Mesenchymal stem cell (in vitro differentiated cells and primary cell): ENCODE measurements around the gene SLC2A4RG.

Source experiments
- DNase-seq: peaks from one replicate; pipeline ENCODE4 v3.0.0-alpha.2; 2013
- H2AFZ ChIP-seq: one replicate; pipeline ENCODE4 v1.6.1; 2013; ENCODE audit warnings: low read depth, mild to moderate bottlenecking, control low read depth, inconsistent platforms, low read length, moderate library complexity
- H2AK5ac ChIP-seq: 2 replicates; pipeline ENCODE4 v1.6.1; 2013; ENCODE audit warnings: low read length, moderate library complexity, mild to moderate bottlenecking, inconsistent platforms; ENCODE audit not compliant: severe bottlenecking
- H2BK120ac ChIP-seq: one replicate; pipeline ENCODE4 v1.6.1; 2013; ENCODE audit warnings: low read depth, mild to moderate bottlenecking, inconsistent platforms, low read length, moderate library complexity
- H2BK12ac ChIP-seq, 2 experiments: one replicate each; pipeline ENCODE4 v1.6.1; 2013; ENCODE audit warnings: inconsistent platforms in 2 of 2, low read length in 2 of 2, mild to moderate bottlenecking in 2 of 2, moderate library complexity in 2 of 2, control low read depth in 1 of 2
- H2BK15ac ChIP-seq: one replicate; pipeline ENCODE4 v1.6.1; 2013; ENCODE audit warnings: mild to moderate bottlenecking, low read depth, inconsistent platforms; ENCODE audit not compliant: poor library complexity, severe bottlenecking
- H2BK5ac ChIP-seq: 2 replicates; pipeline ENCODE4 v1.6.1; 2013; ENCODE audit warnings: low read depth, mild to moderate bottlenecking, low read length, control low read depth, inconsistent platforms; ENCODE audit not compliant: poor library complexity, severe bottlenecking
- H3K14ac ChIP-seq, 2 experiments: one replicate each; pipeline ENCODE4 v1.6.1; 2013; ENCODE audit warnings: inconsistent platforms in 2 of 2, low read length in 2 of 2, control low read depth in 1 of 2, mild to moderate bottlenecking in 1 of 2, moderate library complexity in 1 of 2
- H3K18ac ChIP-seq, 2 experiments: one replicate each; pipeline ENCODE4 v1.6.1; 2013; ENCODE audit warnings: inconsistent platforms in 2 of 2, low read length in 2 of 2, control low read depth in 1 of 2, low read depth in 1 of 2, mild to moderate bottlenecking in 1 of 2
- H3K23ac ChIP-seq, 2 experiments: one replicate each; pipeline ENCODE4 v1.6.1; 2013; ENCODE audit warnings: inconsistent platforms in 2 of 2, low read length in 2 of 2, mild to moderate bottlenecking in 2 of 2, moderate library complexity in 2 of 2, control low read depth in 1 of 2
- H3K27ac ChIP-seq: 2 replicates; pipeline ENCODE4 v1.5.1; 2013; ENCODE audit warnings: mild to moderate bottlenecking, moderate library complexity, low read length, control low read depth, inconsistent platforms; ENCODE audit not compliant: poor library complexity, severe bottlenecking
- H3K27me3 ChIP-seq, 2 experiments: 2 replicates each; pipeline versions ENCODE4 v1.6.1 to v1.7.0; 2013; ENCODE audit warnings: low read length in 2 of 2, mild to moderate bottlenecking in 2 of 2, moderate library complexity in 2 of 2, control low read depth in 1 of 2, inconsistent platforms in 1 of 2; ENCODE audit not compliant: control insufficient read depth in 1 of 2, insufficient read depth in 1 of 2
- H3K36me3 ChIP-seq, 2 experiments: 2 replicates each; pipeline versions ENCODE4 v1.6.1 to v1.7.0; 2013; ENCODE audit warnings: low read length in 2 of 2, control low read depth in 1 of 2, inconsistent platforms in 1 of 2, low read depth in 1 of 2, mild to moderate bottlenecking in 1 of 2; ENCODE audit not compliant: insufficient read depth in 2 of 2, control insufficient read depth in 1 of 2
- H3K4ac ChIP-seq, 2 experiments: one replicate each; pipeline ENCODE4 v1.6.1; 2013; ENCODE audit warnings: inconsistent platforms in 2 of 2, low read length in 2 of 2, mild to moderate bottlenecking in 2 of 2, moderate library complexity in 2 of 2, control low read depth in 1 of 2, low read depth in 1 of 2
- H3K4me1 ChIP-seq: 2 replicates; pipeline ENCODE4 v1.6.1; 2013; ENCODE audit warnings: low read depth, low read length, control low read depth; ENCODE audit not compliant: control insufficient read depth, insufficient read depth
- H3K4me2 ChIP-seq: 2 replicates; pipeline ENCODE4 v1.6.1; 2013; ENCODE audit warnings: low read length, mild to moderate bottlenecking, inconsistent platforms; ENCODE audit not compliant: poor library complexity, severe bottlenecking
- H3K4me3 ChIP-seq, 2 experiments: 2 replicates each; pipeline versions ENCODE4 v1.5.1 to v1.7.0; 2013; ENCODE audit warnings: low read length in 2 of 2, mild to moderate bottlenecking in 2 of 2, control low read depth in 1 of 2, low read depth in 1 of 2; ENCODE audit not compliant: insufficient read depth in 1 of 2
- H3K79me1 ChIP-seq: replicated peaks from 2 replicates; pipeline ENCODE4 v1.6.1; 2013; ENCODE audit warnings: mild to moderate bottlenecking, control low read depth, low read length, inconsistent platforms; ENCODE audit not compliant: poor library complexity, severe bottlenecking
- H3K9ac ChIP-seq: 2 replicates; pipeline ENCODE4 v1.7.0; 2013; ENCODE audit warnings: mild to moderate bottlenecking, low read length, moderate library complexity
- H3K9me3 ChIP-seq: 2 replicates; pipeline ENCODE4 v1.7.0; 2013; ENCODE audit warnings: mild to moderate bottlenecking, low read length; ENCODE audit not compliant: control insufficient read depth
- H4K8ac ChIP-seq: one replicate; pipeline ENCODE4 v1.6.1; 2013; ENCODE audit warnings: inconsistent platforms, mild to moderate bottlenecking, low read length, moderate library complexity
- H4K91ac ChIP-seq: one replicate; pipeline ENCODE4 v1.6.1; 2013; ENCODE audit warnings: mild to moderate bottlenecking, low read length, inconsistent platforms
- WGBS: methylation state at CpG from one replicate; pipeline ENCODE4 v1.1.7; 2013; ENCODE audit warnings: mixed read lengths; 5-methylcytosine and 5-hydroxymethylcytosine counted together

SLC2A4RG gene

DNA sequence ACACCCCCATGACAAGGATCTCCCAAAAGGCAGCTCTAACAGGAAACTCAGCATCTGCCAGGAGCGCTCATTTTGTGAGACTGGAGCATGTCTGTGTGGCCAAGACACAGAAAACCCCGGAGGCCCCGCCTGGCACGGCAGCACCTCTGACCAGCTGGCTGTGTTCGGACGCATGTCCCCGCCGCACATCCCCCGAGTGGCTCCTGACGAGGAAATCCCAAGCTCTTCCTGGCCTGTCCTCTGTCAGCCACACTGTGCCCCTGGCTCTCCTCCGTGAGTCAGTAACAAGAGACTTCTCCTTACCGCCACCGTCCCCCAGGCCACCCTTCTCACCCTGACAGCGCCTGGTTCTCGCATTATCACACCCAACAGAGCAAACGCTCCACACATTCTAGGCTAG, 14.4 kb downstream of the SLC2A4RG start:
- Histone ChIP-seq H3K9me3 (no peaks in the 10 kb centered on the region), H3K4ac (no peak overlapping the region), H3K27me3 (peaks cover 0 to 7% of the 10 kb centered on the region in 2 experiments), H3K23ac (no peak overlapping the region), H4K8ac (peak overlapping the region; percentile 27), H3K4me3 (no peak overlapping the region), H2BK12ac (no peak overlapping the region), H3K79me1 (peaks cover 4% of the 10 kb centered on the region), H2AFZ (no peak overlapping the region), H3K36me3 (peaks cover 0 to 38% of the 10 kb centered on the region in 2 experiments), H2BK120ac (no peak overlapping the region), H4K91ac (no peak overlapping the region), H3K9ac (no peak overlapping the region), H3K14ac (no peak overlapping the region), H3K4me2 (no peak overlapping the region), H2BK15ac (no peak overlapping the region), H3K4me1 (no peaks in the 10 kb centered on the region), H3K18ac (no peak overlapping the region), H2AK5ac (no peak overlapping the region), H3K27ac (no peak overlapping the region), H2BK5ac (no peak overlapping the region)
- 78% methylated on average over 10 of the region's 16 CpGs for WGBS
- DNase-seq: no peak

DNA sequence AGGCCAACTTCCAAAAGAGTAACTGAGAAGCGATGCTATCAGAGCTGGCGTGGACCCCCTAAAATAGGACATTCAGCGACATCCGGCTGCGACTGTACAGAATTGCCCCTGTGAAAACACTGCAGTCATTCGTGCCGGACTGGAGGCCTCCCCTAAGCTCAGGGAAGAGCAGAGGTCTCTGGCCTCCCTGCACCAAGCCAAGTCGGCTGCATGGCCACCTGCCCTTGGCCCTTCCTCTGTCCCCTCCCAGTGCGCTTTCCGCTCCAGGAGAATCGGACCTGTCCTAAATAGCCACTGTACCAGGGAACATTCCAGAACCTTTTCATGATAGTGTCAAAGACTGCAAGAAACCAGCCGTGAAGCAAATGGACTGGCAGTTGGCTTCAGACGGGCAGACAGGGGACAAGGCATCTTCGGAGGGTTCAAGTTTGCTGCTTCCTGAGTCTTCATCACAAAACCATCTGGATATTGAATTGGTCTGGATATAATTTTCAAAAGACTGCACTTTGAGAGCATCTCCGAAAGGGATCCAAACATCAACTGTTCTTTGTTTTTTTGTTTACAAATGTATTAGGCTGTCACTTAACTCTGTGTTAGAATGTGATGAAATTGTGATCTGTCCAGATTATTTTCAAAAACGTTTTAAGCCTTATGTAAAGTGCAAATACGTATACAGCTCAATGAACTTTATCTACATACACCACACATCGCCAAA, 16.5 kb downstream of the SLC2A4RG start:
- 85% methylated on average over 17 of the region's 18 CpGs for WGBS
- Histone ChIP-seq H3K4ac (no peak overlapping the region), H2BK15ac (no peak overlapping the region), H3K14ac (no peak overlapping the region), H4K8ac (no peak overlapping the region), H2BK120ac (no peak overlapping the region), H3K36me3 (peaks cover 0 to 33% of the 10 kb centered on the region in 2 experiments), H3K9me3 (no peaks in the 10 kb centered on the region), H2AK5ac (no peak overlapping the region), H3K4me2 (no peak overlapping the region), H3K4me1 (no peaks in the 10 kb centered on the region), H3K23ac (no peak overlapping the region), H3K18ac (no peak overlapping the region), H3K79me1 (peaks cover 7% of the 10 kb centered on the region), H3K4me3 (no peak overlapping the region), H3K9ac (no peak overlapping the region), H3K27ac (no peak overlapping the region), H2BK12ac (no peak overlapping the region), H2BK5ac (no peak overlapping the region), H3K27me3 (peaks cover 0 to 7% of the 10 kb centered on the region in 2 experiments), H2AFZ (no peak overlapping the region), H4K91ac (no peak overlapping the region)
- no peak for DNase-seq

- H3K4me3 ChIP-seq: no peak overlapping the region
- H3K9ac ChIP-seq: no peak overlapping the region
- no peaks in the 10 kb centered on the region for H3K9me3 ChIP-seq
- no peak overlapping the region for H4K91ac ChIP-seq
- H3K27ac ChIP-seq: no peak overlapping the region
- WGBS: 81% methylated on average over 6 of the region's 8 CpGs
- H3K23ac ChIP-seq: no peak overlapping the region
- H3K36me3 ChIP-seq: peaks cover 0 to 30% of the 10 kb centered on the region in 2 experiments
- no peaks in the 10 kb centered on the region for H3K4me1 ChIP-seq
- no peak overlapping the region for H2AK5ac ChIP-seq
- H2BK15ac ChIP-seq: no peak overlapping the region
- H2AFZ ChIP-seq: no peak overlapping the region
- peaks cover 7% of the 10 kb centered on the region for H3K79me1 ChIP-seq
- H4K8ac ChIP-seq: no peak overlapping the region
- H3K4ac ChIP-seq: no peak overlapping the region
- H3K14ac ChIP-seq: peak overlapping the region in 1 of 2 experiments; percentile 74
- H3K27me3 ChIP-seq: peaks cover 0 to 7% of the 10 kb centered on the region in 2 experiments
- H2BK120ac ChIP-seq: no peak overlapping the region
- no peak overlapping the region for H3K18ac ChIP-seq
- H3K4me2 ChIP-seq: no peak overlapping the region
- DNase-seq: no peak
- no peak overlapping the region for H2BK5ac ChIP-seq
- H2BK12ac ChIP-seq: no peak overlapping the region
Observed at GRCh38 chr20:63756648-63756991, 17.0 kb downstream of the SLC2A4RG start.

GRCh38 chr20:63758152-63758551, 18.6 kb downstream of the SLC2A4RG start:
- no peak overlapping the region for H3K4me3 ChIP-seq
- H2BK12ac ChIP-seq: no peak overlapping the region
- H4K91ac ChIP-seq: no peak overlapping the region

More at GRCh38 chr20:63758152-63758551, 18.6 kb downstream of the SLC2A4RG start:
- H3K23ac ChIP-seq: no peak overlapping the region
- H3K4me1 ChIP-seq: no peaks in the 10 kb centered on the region
- H4K8ac ChIP-seq: no peak overlapping the region
- H3K4ac ChIP-seq: no peak overlapping the region
- no peak overlapping the region for H2BK15ac ChIP-seq
- H3K79me1 ChIP-seq: peaks cover 5% of the 10 kb centered on the region
- no peak overlapping the region for H3K14ac ChIP-seq
- no peak overlapping the region for H3K9ac ChIP-seq
- H3K18ac ChIP-seq: no peak overlapping the region
- no peak overlapping the region for H3K4me2 ChIP-seq
- WGBS: 83% methylated on average over 7 of the region's 7 CpGs
- no peak overlapping the region for H3K27ac ChIP-seq
- H3K27me3 ChIP-seq: peaks cover 0 to 7% of the 10 kb centered on the region in 2 experiments
- no peak for DNase-seq
- no peak overlapping the region for H2AK5ac ChIP-seq
- no peaks in the 10 kb centered on the region for H3K9me3 ChIP-seq
- no peak overlapping the region for H2AFZ ChIP-seq
- H2BK5ac ChIP-seq: no peak overlapping the region
- no peak overlapping the region for H2BK120ac ChIP-seq
- peaks cover 0 to 17% of the 10 kb centered on the region in 2 experiments for H3K36me3 ChIP-seq
